HCT116 (cell line): Measurements from ENCODE around the gene COL4A4. TPM values are rescaled to one million over a fixed set of nuclear protein-coding genes. Genes with fewer than 3 reads are reported as not detected.

ENCODE experiments used
- ATAC-seq: fragments of 200-7000 bp; cut with Tn5 transposase; 2 replicates; pipeline ENCODE4 v1.9.1; 2020; ENCODE audit warnings: mild to moderate bottlenecking, moderate library complexity
- BruUV-seq: library from RNA; stranded (reverse); fragments of 400-500 nt; replicated peaks from 2 replicates; lab custom pipeline; 2021; lab: Mats Ljungman, UMichigan
- CTCF ChIA-PET: fragments of 300-600 bp; sonication (Branson Sonifier 250); formaldehyde crosslinking; loops from one replicate; lab custom pipeline; 2021; ENCODE audit warnings: antibody characterized with exemption; lab: Charles Lee
- POLR2A ChIA-PET: fragments of 300-600, 350-600 bp; sonication (Branson Sonifier 250); formaldehyde crosslinking; loops from one replicate; lab custom pipeline; 2021; ENCODE audit warnings: antibody characterized with exemption; lab: Charles Lee
- RAD21 ChIA-PET, 2 experiments: fragments of 300-600 bp; sonication (Branson Sonifier 250); formaldehyde crosslinking; loops; one replicate each; lab custom pipeline; 2023; ENCODE audit warnings: low total read pairs in 2 of 2; ENCODE audit not compliant: uncharacterized antibody in 2 of 2, unreplicated experiment in 2 of 2, low non-redundant PET in 1 of 2; lab: Charles Lee
- DNase-seq: peaks from one replicate; pipeline ENCODE4 v3.0.0-alpha.2; 2010; ENCODE audit warnings: low read depth, low spot score
- H2AFZ ChIP-seq: fragments of 200-600 bp; shearing (Covaris generic), sonication (generic); 2 replicates; pipeline ENCODE4 v1.6.1; 2017; ENCODE audit warnings: low read depth, mixed run types, mixed read lengths, antibody characterized with exemption, low read length; ENCODE audit not compliant: poor library complexity, severe bottlenecking
- H3K27ac ChIP-seq: 2 replicates; pipeline ENCODE4 v1.5.1; 2012; ENCODE audit warnings: low read depth, low read length
- H3K27me3 ChIP-seq: fragments of 200-600 bp; sonication (generic); 2 replicates; pipeline ENCODE4 v1.6.1; 2016; ENCODE audit warnings: mixed run types, low read length, mixed read lengths; ENCODE audit not compliant: insufficient read depth
- H3K36me3 ChIP-seq, 2 experiments: fragments of 200-500 bp in 1 of 2; fragments of 200-600 bp in 1 of 2; sonication (Bioruptor generic) in 1 of 2; sonication (generic) in 1 of 2; 2 replicates each; pipeline versions ENCODE4 v1.5.1 to v1.6.1; 2014 to 2016; ENCODE audit warnings: low read length in 2 of 2, inconsistent platforms in 1 of 2, mixed read lengths in 1 of 2, mixed run types in 1 of 2; ENCODE audit not compliant: insufficient read depth in 2 of 2, control insufficient read depth in 1 of 2
- H3K4me1 ChIP-seq, 2 experiments: fragments of 200-600 bp in 1 of 2; sonication (generic) in 1 of 2; 2 replicates each; pipeline versions ENCODE4 v1.5.1 to v1.6.1; 2012 to 2017; ENCODE audit warnings: low read length in 2 of 2, inconsistent platforms in 1 of 2, mild to moderate bottlenecking in 1 of 2, mixed read lengths in 1 of 2, mixed run types in 1 of 2, moderate library complexity in 1 of 2; ENCODE audit not compliant: insufficient read depth in 2 of 2, control insufficient read depth in 1 of 2
- H3K4me2 ChIP-seq: fragments of 200-600 bp; sonication (generic); 2 replicates; pipeline ENCODE4 v1.6.1; 2017; ENCODE audit warnings: mixed run types, low read length, mixed read lengths
- H3K4me3 ChIP-seq, 2 experiments: fragments of 200-600 bp in 1 of 2; sonication (generic) in 1 of 2; replicated peaks in 1 of 2; 2 replicates each; pipeline ENCODE4 v1.5.1; 2011 to 2016; ENCODE audit warnings: low read length in 2 of 2, control low read depth in 1 of 2, low read depth in 1 of 2, mild to moderate bottlenecking in 1 of 2, mixed read lengths in 1 of 2, mixed run types in 1 of 2
- H3K79me2 ChIP-seq: fragments of 200-600 bp; sonication (generic); 2 replicates; pipeline ENCODE4 v1.6.1; 2017; ENCODE audit warnings: mild to moderate bottlenecking, mixed run types, low read length, moderate library complexity, mixed read lengths; ENCODE audit not compliant: insufficient read depth
- H3K9ac ChIP-seq: fragments of 200-600 bp; sonication (generic); 2 replicates; pipeline ENCODE4 v1.6.1; 2016; ENCODE audit warnings: low read length, mixed read lengths
- H3K9me2 ChIP-seq: fragments of 200-600 bp; sonication (generic), shearing (Covaris generic); 2 replicates; pipeline ENCODE4 v1.6.1; 2017; ENCODE audit warnings: mixed run types, mild to moderate bottlenecking, moderate library complexity; ENCODE audit not compliant: insufficient read depth
- H3K9me3 ChIP-seq, 2 experiments: fragments of 200-500 bp in 1 of 2; fragments of 200-600 bp in 1 of 2; sonication (Bioruptor generic) in 1 of 2; sonication (generic) in 1 of 2; 2 replicates each; pipeline ENCODE4 v1.6.1; 2014 to 2017; ENCODE audit warnings: low read length in 2 of 2, mixed read lengths in 2 of 2, inconsistent platforms in 1 of 2, low read depth in 1 of 2, mild to moderate bottlenecking in 1 of 2, mixed run types in 1 of 2, moderate library complexity in 1 of 2; ENCODE audit not compliant: control insufficient read depth in 1 of 2, insufficient read depth in 1 of 2
- H4K20me1 ChIP-seq: fragments of 200-600 bp; sonication (generic), shearing (Covaris generic); 2 replicates; pipeline ENCODE4 v1.6.1; 2017; ENCODE audit warnings: mixed run types, mild to moderate bottlenecking, moderate library complexity; ENCODE audit not compliant: insufficient read depth
- EZH2 ChIP-seq: fragments of 200-600 bp; sonication (generic); IDR thresholded peaks from 2 replicates; pipeline ENCODE4 v1.6.1; 2017; ENCODE audit warnings: antibody characterized with exemption, mixed run types
- EZH2phosphoT487 ChIP-seq: fragments of 200-600 bp; IDR thresholded peaks from 2 replicates; pipeline ENCODE4 v1.6.1; 2018; ENCODE audit warnings: antibody characterized with exemption, borderline replicate concordance
- JUND ChIP-seq: IDR thresholded peaks from 2 replicates; pipeline ENCODE4 v1.6.1; 2012
- RAD21 ChIP-seq: IDR thresholded peaks from 2 replicates; pipeline ENCODE4 v1.6.1; 2012; ENCODE audit warnings: low read depth, mild to moderate bottlenecking
- REST ChIP-seq: IDR thresholded peaks from 2 replicates; pipeline ENCODE4 v1.6.1; 2012; ENCODE audit warnings: low read depth
- SIN3A ChIP-seq: IDR thresholded peaks from 2 replicates; pipeline ENCODE4 v1.6.1; 2012; ENCODE audit warnings: low read depth
- SP1 ChIP-seq: IDR thresholded peaks from 2 replicates; pipeline ENCODE4 v1.6.1; 2012; ENCODE audit warnings: low read depth
- TCF7L2 ChIP-seq: IDR thresholded peaks from 2 replicates; pipeline ENCODE4 v1.7.0; 2011; ENCODE audit warnings: borderline replicate concordance, inconsistent platforms; ENCODE audit not compliant: insufficient read depth, insufficient read length; ENCODE audit errors: extremely low read depth
- ZFX ChIP-seq: fragments of 450-650 bp; IDR thresholded peaks from 2 replicates; pipeline ENCODE4 v1.6.1; 2017
- intact Hi-C: fragments of 100-400 bp; cut with micrococcal nuclease; formaldehyde crosslinking; loops from 2 replicates; pipeline ENCODE4 v1.10.0; 2022
- total RNA-seq: library from RNA; stranded (reverse); gene quantifications from one replicate; pipeline ENCODE4 v1.2.1, GENCODE V29; 2021; ENCODE audit not compliant: unreplicated experiment
- TF ChIP-seq, protein P1 (sequence below), 3 experiments: fragments of 200-600 bp in 1 of 3; sonication (generic) in 1 of 3; IDR thresholded peaks in 2 of 3; conservative IDR thresholded peaks in 1 of 3; 2 replicates each; pipeline ENCODE4 v1.5.1; 2012 to 2017; ENCODE audit warnings: low read depth in 2 of 3, low read length in 2 of 3, antibody characterized with exemption in 1 of 3, borderline replicate concordance in 1 of 3, control low read depth in 1 of 3, mild to moderate bottlenecking in 1 of 3, mixed read lengths in 1 of 3, mixed run types in 1 of 3, moderate library complexity in 1 of 3; ENCODE audit not compliant: insufficient read depth in 1 of 3
- TF ChIP-seq, protein P2 (sequence below): IDR thresholded peaks from 2 replicates; pipeline ENCODE4 v1.6.1; 2012

The COL4A4 gene
- total RNA-seq, 1 experiment from 2014 or later: 5.9 TPM

DNA sequence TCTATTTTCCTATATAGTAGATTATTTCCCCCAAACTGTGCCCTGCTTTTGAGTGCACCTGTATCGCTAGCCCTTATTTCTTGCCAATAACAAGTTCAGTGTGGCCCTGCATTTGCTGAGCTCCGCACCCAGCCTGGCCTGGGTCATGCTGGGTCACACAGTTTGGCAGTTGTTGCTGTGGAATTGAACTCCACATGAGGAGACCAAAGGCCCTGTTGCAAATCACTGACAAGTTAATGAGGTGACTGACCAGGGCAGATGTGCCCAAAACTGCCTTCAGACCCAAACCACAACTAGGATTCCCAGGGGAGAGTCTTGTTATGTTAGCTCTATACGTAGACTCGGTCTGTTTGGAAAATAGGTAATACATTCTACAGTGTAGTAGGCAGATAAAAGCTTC is 31.0 kb downstream of the COL4A4 start:
- no TSS peak for BruUV-seq
- H3K36me3 ChIP-seq: no peaks in the 10 kb centered on the region
- no peaks in the 10 kb centered on the region for H3K27me3 ChIP-seq
- no peaks in the 10 kb centered on the region for H3K9me2 ChIP-seq
- H3K4me2 ChIP-seq: no peak overlapping the region
- ATAC-seq: no peak
- no peak overlapping the region for H3K27ac ChIP-seq
- no peaks in the 10 kb centered on the region for H3K4me1 ChIP-seq
- no peak for TF ChIP-seq RAD21
- TF ChIP-seq, protein P1, sequence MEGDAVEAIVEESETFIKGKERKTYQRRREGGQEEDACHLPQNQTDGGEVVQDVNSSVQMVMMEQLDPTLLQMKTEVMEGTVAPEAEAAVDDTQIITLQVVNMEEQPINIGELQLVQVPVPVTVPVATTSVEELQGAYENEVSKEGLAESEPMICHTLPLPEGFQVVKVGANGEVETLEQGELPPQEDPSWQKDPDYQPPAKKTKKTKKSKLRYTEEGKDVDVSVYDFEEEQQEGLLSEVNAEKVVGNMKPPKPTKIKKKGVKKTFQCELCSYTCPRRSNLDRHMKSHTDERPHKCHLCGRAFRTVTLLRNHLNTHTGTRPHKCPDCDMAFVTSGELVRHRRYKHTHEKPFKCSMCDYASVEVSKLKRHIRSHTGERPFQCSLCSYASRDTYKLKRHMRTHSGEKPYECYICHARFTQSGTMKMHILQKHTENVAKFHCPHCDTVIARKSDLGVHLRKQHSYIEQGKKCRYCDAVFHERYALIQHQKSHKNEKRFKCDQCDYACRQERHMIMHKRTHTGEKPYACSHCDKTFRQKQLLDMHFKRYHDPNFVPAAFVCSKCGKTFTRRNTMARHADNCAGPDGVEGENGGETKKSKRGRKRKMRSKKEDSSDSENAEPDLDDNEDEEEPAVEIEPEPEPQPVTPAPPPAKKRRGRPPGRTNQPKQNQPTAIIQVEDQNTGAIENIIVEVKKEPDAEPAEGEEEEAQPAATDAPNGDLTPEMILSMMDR (IDR thresholded peaks at IDR 0.05 in 2 of 3, conservative IDR thresholded peaks at IDR 0.05 in 1 of 3; ENCODE audit: borderline replicate concordance in 1 of 3, insufficient read depth in 1 of 3, low read depth in 2 of 3, low read length in 2 of 3): no peak
- no peak for TF ChIP-seq SP1
- TF ChIP-seq REST: no peak
- TF ChIP-seq SIN3A: no peak
- no peak for TF ChIP-seq ZFX
- TF ChIP-seq EZH2: no peak
- no peak for TF ChIP-seq JUND
- TF ChIP-seq TCF7L2: no peak
- TF ChIP-seq, protein P2, sequence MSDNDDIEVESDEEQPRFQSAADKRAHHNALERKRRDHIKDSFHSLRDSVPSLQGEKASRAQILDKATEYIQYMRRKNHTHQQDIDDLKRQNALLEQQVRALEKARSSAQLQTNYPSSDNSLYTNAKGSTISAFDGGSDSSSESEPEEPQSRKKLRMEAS: no peak
- TF ChIP-seq EZH2phosphoT487: no peak
- DNase-seq: no peak
- H4K20me1 ChIP-seq: no peaks in the 10 kb centered on the region
- H3K9me3 ChIP-seq: no peaks in the 10 kb centered on the region
- POLR2A ChIA-PET: no interaction called here
- H3K9ac ChIP-seq: no peak overlapping the region
- H3K79me2 ChIP-seq: no peaks in the 10 kb centered on the region
- RAD21 ChIA-PET: no interaction called here
- H3K4me3 ChIP-seq: no peak overlapping the region
- intact Hi-C loops: loop anchor here (10.0 kb wide), 1 partner anchor 212 kb away; no protein-coding TSS in a partner anchor
- CTCF ChIA-PET: interaction anchor here (5.6 kb wide), 1 partner anchor 105 kb away, joined by 75 read pairs; no protein-coding TSS in a partner anchor
- H2AFZ ChIP-seq: no peak overlapping the region
